K562 (cell line): ENCODE data around the gene SIRPA. TPM values are rescaled to one million over a fixed set of nuclear protein-coding genes. Genes with fewer than 3 reads are reported as not detected.
A peak's percentile ranks its signal among the peaks of the same experiment; 100 is the strongest.
"Not testable (repeated sequence)": the region's sequence is repeated elsewhere in the genome, so short reads cannot be mapped to it uniquely, and the experiment has no call there.

ENCODE experiments used
- ATAC-seq: fragments of 200-7000 bp; cut with Tn5 transposase; 3 replicates; pipeline ENCODE4 v1.9.1; 2020; ENCODE audit warnings: moderate library complexity
- BruUV-seq: library from RNA; stranded (reverse); fragments of 400-500 nt; replicated peaks from 2 replicates; lab custom pipeline; 2021; lab: Mats Ljungman, UMichigan
- CTCF ChIA-PET: fragments of 300-600 bp; formaldehyde crosslinking; extraction: SDS; loops from one replicate; lab custom pipeline; 2021; ENCODE audit warnings: low intra/inter-chr PET ratio; lab: Yijun Ruan, JAX
- POLR2A ChIA-PET: fragments of 300-600, 350-650 bp; sonication (Branson Sonifier 250); formaldehyde crosslinking; extraction: SDS; loops from one replicate; lab custom pipeline; 2021; ENCODE audit warnings: antibody characterized with exemption, inconsistent platforms; lab: Yijun Ruan, JAX
- DNase-seq, 4 experiments: peaks; one replicate each; pipeline versions ENCODE4 v3.0.0 to v3.0.0-alpha.2; 2011 to 2018; ENCODE audit warnings: low spot score in 3 of 4, mixed read lengths in 3 of 4; ENCODE audit errors: extremely low read depth in 1 of 4
- FAIRE-seq: peaks from 2 replicates; lab custom pipeline; 2011; peaks lifted over from hg19 to GRCh38; lab: Jason Lieb, UNC
- H2AFZ ChIP-seq: 2 replicates; pipeline ENCODE4 v1.6.0; 2011; ENCODE audit warnings: low read depth, low read length, control low read depth, inconsistent platforms
- H3K27ac ChIP-seq: fragments of 200-600 bp; 3 replicates; pipeline ENCODE4 v1.8.0; 2011; ENCODE audit warnings: low read depth, mild to moderate bottlenecking, control low read depth, inconsistent platforms, low read length, moderate library complexity, mixed read lengths; ENCODE audit errors: extremely low read depth
- H3K27me3 ChIP-seq, 2 experiments: fragments of 300-600 bp in 1 of 2; 2 replicates in 1 of 2; 3 replicates in 1 of 2; pipeline versions ENCODE4 v1.6.0 to v1.8.0; 2011; ENCODE audit warnings: inconsistent platforms in 2 of 2, low read length in 2 of 2, mild to moderate bottlenecking in 1 of 2, mixed read lengths in 1 of 2, moderate library complexity in 1 of 2; ENCODE audit not compliant: control insufficient read depth in 2 of 2, insufficient read depth in 2 of 2
- H3K36me3 ChIP-seq: fragments of 300-600 bp; 3 replicates; pipeline ENCODE4 v1.8.0; 2011; ENCODE audit warnings: mild to moderate bottlenecking, low read length, inconsistent platforms; ENCODE audit not compliant: control insufficient read depth, insufficient read depth
- H3K4me1 ChIP-seq, 2 experiments: fragments of 200-600 bp in 1 of 2; replicated peaks in 1 of 2; 2 replicates in 1 of 2; 3 replicates in 1 of 2; pipeline versions ENCODE4 v1.5.1 to v1.8.0; 2011; ENCODE audit warnings: inconsistent platforms in 2 of 2, low read length in 2 of 2, mild to moderate bottlenecking in 1 of 2, mixed read lengths in 1 of 2, moderate library complexity in 1 of 2; ENCODE audit not compliant: control insufficient read depth in 2 of 2, insufficient read depth in 2 of 2
- H3K4me2 ChIP-seq: 2 replicates; pipeline ENCODE4 v1.6.1; 2011; ENCODE audit warnings: low read length, control low read depth, inconsistent platforms, mixed read lengths; ENCODE audit not compliant: insufficient read depth
- H3K4me3 ChIP-seq: fragments of 200-600 bp; sonication (generic), shearing (Covaris generic); 2 replicates; pipeline ENCODE4 v1.5.1; 2016; ENCODE audit warnings: control low read depth, inconsistent platforms
- H3K79me2 ChIP-seq: fragments of 200-600 bp; 3 replicates; pipeline ENCODE4 v1.8.0; 2011; ENCODE audit warnings: low read length, inconsistent platforms; ENCODE audit not compliant: control insufficient read depth, insufficient read depth
- H3K9ac ChIP-seq, 2 experiments: 2 replicates each; pipeline versions ENCODE4 v1.6.0 to v1.6.1; 2011; ENCODE audit warnings: low read depth in 2 of 2, low read length in 2 of 2, control low read depth in 1 of 2, inconsistent platforms in 1 of 2, mild to moderate bottlenecking in 1 of 2, mixed read lengths in 1 of 2; ENCODE audit not compliant: insufficient read depth in 1 of 2
- H3K9me1 ChIP-seq: one replicate; pipeline ENCODE4 v1.6.0; 2011; ENCODE audit warnings: inconsistent platforms, mild to moderate bottlenecking, low read length, moderate library complexity; ENCODE audit not compliant: control insufficient read depth, insufficient read depth
- H3K9me3 ChIP-seq: replicated peaks from 2 replicates; pipeline ENCODE4 v1.5.1; 2011; ENCODE audit warnings: low read depth, low read length, inconsistent platforms; ENCODE audit not compliant: control insufficient read depth, insufficient read depth
- H4K20me1 ChIP-seq: replicated peaks from 2 replicates; pipeline ENCODE4 v1.6.1; 2011; ENCODE audit warnings: low read length, inconsistent platforms, mixed read lengths; ENCODE audit not compliant: control insufficient read depth, insufficient read depth
- ARNT ChIP-seq, 2 experiments: fragments of 450-650 bp; IDR thresholded peaks; 2 replicates each; pipeline ENCODE4 v1.6.1; 2016; ENCODE audit warnings: mild to moderate bottlenecking in 1 of 2
- KLF13 ChIP-seq: fragments of 450-650 bp; IDR thresholded peaks from 2 replicates; pipeline ENCODE4 v1.6.1; 2016; ENCODE audit warnings: missing genetic modification characterization, low read depth, mild to moderate bottlenecking, missing compliant biosample characterization, moderate library complexity, borderline replicate concordance
- RBM34 ChIP-seq: fragments of 200-400 bp; formaldehyde crosslinking; IDR thresholded peaks from 2 replicates; pipeline ENCODE4 v1.6.1; 2018; ENCODE audit warnings: low read length, borderline replicate concordance; ENCODE audit not compliant: insufficient read depth
- ZC3H11A ChIP-seq: IDR thresholded peaks from 2 replicates; pipeline ENCODE4 v1.6.1; 2012; ENCODE audit warnings: low read depth, low read length, improper control_type of control experiment
- ZNF121 ChIP-seq: sonication (generic); formaldehyde crosslinking; conservative IDR thresholded peaks from 2 replicates; pipeline ENCODE4 v1.8.0; 2022; ENCODE audit warnings: missing genetic modification reagents
- ZNF217 ChIP-seq: sonication (generic); formaldehyde crosslinking; IDR thresholded peaks from 2 replicates; pipeline ENCODE4 v1.8.0; 2022; ENCODE audit warnings: mild to moderate bottlenecking, missing genetic modification reagents
- WGBS: fragments of 100-300 bp; shearing (Covaris generic); methylation state at CpG from one replicate; pipeline ENCODE4 v1.1.6; 2016; ENCODE audit warnings: low coverage, mixed read lengths; ENCODE audit not compliant: insufficient coverage; ENCODE audit errors: missing lambda C conversion rate; 5-methylcytosine and 5-hydroxymethylcytosine counted together
- in situ Hi-C: fragments of 300-500 bp; cut with MboI; formaldehyde crosslinking; loops from 4 replicates; pipeline ENCODE4 v1.15.0; 2018; ENCODE audit warnings: inconsistent platforms, mixed read lengths
- intact Hi-C: fragments of 100-400 bp; cut with micrococcal nuclease; formaldehyde crosslinking; loops from 2 replicates; pipeline ENCODE4 v1.14.2; 2022
- polyA plus RNA-seq, 8 experiments: library from polyadenylated mRNA; depleted of rRNA in 4 of 8; stranded (reverse) in 5 of 8; unstranded in 3 of 8; fragments of >200 nt; fragmentation: Nextera tagmentation in 2 of 8; fragmentation: Illumina TruSeq in 1 of 8; extraction: Ambion mirVana in 2 of 8; extraction: Trizol in 1 of 8; gene quantifications; 2 replicates each; pipeline versions ENCODE4 v1.2.1 to v1.2.3, GENCODE V29; 2011 to 2014; ENCODE audit warnings: inconsistent platforms in 1 of 8, missing spikeins in 1 of 8
- total RNA-seq, 7 experiments: library from RNA; depleted of rRNA in 6 of 7; stranded (reverse); fragments of >200 nt in 6 of 7; fragmentation: Illumina TruSeq in 2 of 7; extraction: Trizol in 2 of 7; gene quantifications; 2 replicates each; pipeline versions ENCODE4 v1.2.1 to v1.2.3, GENCODE V29; 2011 to 2021; ENCODE audit warnings: low replicate concordance in 1 of 7
- TF ChIP-seq, protein P1 (sequence below): sonication (generic); formaldehyde crosslinking; IDR thresholded peaks from 2 replicates; pipeline ENCODE4 v1.9.0; 2022; ENCODE audit warnings: mild to moderate bottlenecking, missing genetic modification reagents
- TF ChIP-seq, protein P2 (sequence below): fragments of 450-650 bp; IDR thresholded peaks from 2 replicates; pipeline ENCODE4 v1.6.1; 2016; ENCODE audit warnings: antibody characterized with exemption
- TF ChIP-seq, protein P3 (sequence below): IDR thresholded peaks from 3 replicates; pipeline ENCODE4 v1.6.1; 2011; ENCODE audit warnings: borderline replicate concordance, mild to moderate bottlenecking; ENCODE audit not compliant: insufficient read length, insufficient read depth

Gene SIRPA
- total and polyA plus RNA-seq, 9 of the 15 experiments (the other 6 are each of a cell fraction or from before 2014, with no cell fraction given) = 0.01 to 0.40 (median 0.11) TPM; not detected in 2

DNA sequence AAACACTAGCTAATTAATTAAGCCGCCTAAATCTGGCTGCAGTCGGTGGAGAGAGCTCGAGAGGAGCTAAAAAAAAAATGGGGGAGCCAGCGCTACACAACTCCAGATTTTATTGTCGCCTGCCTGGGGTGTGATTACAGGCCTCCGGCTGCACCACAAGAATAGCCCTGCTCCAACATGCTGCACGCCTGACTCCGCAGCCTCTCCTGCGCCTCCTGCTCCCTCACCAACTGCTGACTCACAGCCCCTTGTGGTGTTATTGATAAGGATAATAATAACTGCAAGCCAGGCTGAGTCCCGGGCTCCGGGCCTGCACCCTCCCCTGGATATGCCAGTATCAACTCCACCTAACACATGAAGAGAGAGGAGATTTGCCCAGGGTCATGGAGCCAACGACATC, 16.8 kb downstream of the SIRPA start (continued):
- TF ChIP-seq, protein P1, sequence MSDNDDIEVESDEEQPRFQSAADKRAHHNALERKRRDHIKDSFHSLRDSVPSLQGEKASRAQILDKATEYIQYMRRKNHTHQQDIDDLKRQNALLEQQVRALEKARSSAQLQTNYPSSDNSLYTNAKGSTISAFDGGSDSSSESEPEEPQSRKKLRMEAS (CRISPR knock-in tag) = peak; percentile 57
- no peak for TF ChIP-seq RBM34
- no peak for TF ChIP-seq KLF13
- TF ChIP-seq, protein P2, sequence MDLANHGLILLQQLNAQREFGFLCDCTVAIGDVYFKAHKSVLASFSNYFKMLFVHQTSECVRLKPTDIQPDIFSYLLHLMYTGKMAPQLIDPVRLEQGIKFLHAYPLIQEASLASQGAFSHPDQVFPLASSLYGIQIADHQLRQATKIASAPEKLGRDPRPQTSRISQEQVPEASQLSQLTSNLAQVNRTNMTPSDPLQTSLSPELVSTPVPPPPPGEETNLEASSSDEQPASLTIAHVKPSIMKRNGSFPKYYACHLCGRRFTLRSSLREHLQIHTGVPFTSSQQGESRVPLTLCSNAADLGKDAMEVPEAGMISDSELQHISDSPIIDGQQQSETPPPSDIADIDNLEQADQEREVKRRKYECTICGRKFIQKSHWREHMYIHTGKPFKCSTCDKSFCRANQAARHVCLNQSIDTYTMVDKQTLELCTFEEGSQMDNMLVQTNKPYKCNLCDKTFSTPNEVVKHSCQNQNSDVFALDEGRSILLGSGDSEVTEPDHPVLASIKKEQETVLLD = no peak

DNA sequence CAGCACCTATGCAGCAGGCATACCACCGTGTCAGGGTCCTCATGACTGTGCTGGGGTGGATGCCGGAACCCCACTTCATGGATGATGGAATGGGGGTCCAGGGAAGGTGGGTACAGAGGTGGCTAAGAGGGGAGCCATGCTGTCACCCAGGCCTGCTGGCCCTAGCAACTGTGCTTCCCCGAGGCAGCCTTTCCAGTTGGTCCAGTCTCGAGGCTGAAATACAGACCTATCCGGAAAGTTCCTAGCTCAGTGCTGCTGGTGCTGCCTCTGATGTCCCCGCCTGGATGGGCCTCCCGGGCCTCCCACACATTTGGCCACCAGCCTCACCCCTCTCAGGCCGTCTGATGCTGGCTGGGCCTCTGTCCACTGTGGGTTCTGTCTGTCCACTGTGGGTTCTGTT, 17.4 kb downstream of the SIRPA start:
- Histone ChIP-seq H3K4me1 (no peaks in the 10 kb centered on the region; a peak in 1 of 5 replicates), H3K79me2 (no peaks in the 10 kb centered on the region), H3K4me3 (no peak overlapping the region), H3K9me1 (no peaks in the 10 kb centered on the region), H3K4me2 (no peak overlapping the region), H3K27ac (no peak overlapping the region), H3K9me3 (no peaks in the 10 kb centered on the region), H4K20me1 (no peaks in the 10 kb centered on the region), H2AFZ (no peak overlapping the region), H3K9ac (no peak overlapping the region), H3K27me3 (peaks cover 0 to 20% of the 10 kb centered on the region in 2 experiments; a peak in 2 of 5 replicates), H3K36me3 (no peaks in the 10 kb centered on the region)
- in situ Hi-C loops (no loop called here), intact Hi-C loops (no loop called here)
- 2% methylated on average over 7 of the region's 8 CpGs for WGBS
- TF ChIP-seq ZC3H11A (no peak), RBM34 (no peak), ZNF217 (no peak), ARNT (IDR thresholded peaks at IDR 0.05) (no peak), ZNF121 (no peak)
- TF ChIP-seq, protein P3, sequence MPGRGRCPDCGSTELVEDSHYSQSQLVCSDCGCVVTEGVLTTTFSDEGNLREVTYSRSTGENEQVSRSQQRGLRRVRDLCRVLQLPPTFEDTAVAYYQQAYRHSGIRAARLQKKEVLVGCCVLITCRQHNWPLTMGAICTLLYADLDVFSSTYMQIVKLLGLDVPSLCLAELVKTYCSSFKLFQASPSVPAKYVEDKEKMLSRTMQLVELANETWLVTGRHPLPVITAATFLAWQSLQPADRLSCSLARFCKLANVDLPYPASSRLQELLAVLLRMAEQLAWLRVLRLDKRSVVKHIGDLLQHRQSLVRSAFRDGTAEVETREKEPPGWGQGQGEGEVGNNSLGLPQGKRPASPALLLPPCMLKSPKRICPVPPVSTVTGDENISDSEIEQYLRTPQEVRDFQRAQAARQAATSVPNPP = no peak
- FAIRE-seq (no peak), DNase-seq (no peak), ATAC-seq (no peak)
- ChIA-PET CTCF (no interaction called here), POLR2A (interaction anchor here (0.7 kb wide), 1 partner anchor 557 kb away, joined by 3 read pairs; no protein-coding TSS in a partner anchor)
- BruUV-seq = no TSS peak

DNA sequence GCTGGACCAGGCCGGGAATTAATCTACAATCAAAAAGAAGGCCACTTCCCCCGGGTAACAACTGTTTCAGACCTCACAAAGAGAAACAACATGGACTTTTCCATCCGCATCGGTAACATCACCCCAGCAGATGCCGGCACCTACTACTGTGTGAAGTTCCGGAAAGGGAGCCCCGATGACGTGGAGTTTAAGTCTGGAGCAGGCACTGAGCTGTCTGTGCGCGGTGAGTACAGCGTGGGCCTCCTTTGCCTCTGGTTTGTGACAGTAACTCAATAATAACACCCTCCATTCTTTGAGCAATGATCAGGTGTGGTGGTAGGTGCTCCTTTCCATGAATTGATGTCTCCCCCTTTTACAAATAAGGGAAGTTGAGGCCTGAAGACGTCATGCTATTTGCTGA, 20.0 kb downstream of the SIRPA start:
- H3K79me2 ChIP-seq, FAIRE-seq, BruUV-seq, DNase-seq, POLR2A ChIA-PET, ATAC-seq, intact Hi-C loops, H3K9me1 ChIP-seq, H3K27ac ChIP-seq, H2AFZ ChIP-seq, H3K4me3 ChIP-seq, H3K4me1 ChIP-seq, H3K36me3 ChIP-seq, H3K9me3 ChIP-seq, H3K27me3 ChIP-seq, in situ Hi-C loops, CTCF ChIA-PET, H4K20me1 ChIP-seq, H3K9ac ChIP-seq, H3K4me2 ChIP-seq: not testable (repeated sequence)
- 0% methylated on average over 8 of the region's 12 CpGs for WGBS
